ENCODE data around the gene OR2T1.
"Not testable (repeated sequence)": the region's sequence is repeated elsewhere in the genome, so short reads cannot be mapped to it uniquely, and the experiment has no call there.

Gene OR2T1

DNA sequence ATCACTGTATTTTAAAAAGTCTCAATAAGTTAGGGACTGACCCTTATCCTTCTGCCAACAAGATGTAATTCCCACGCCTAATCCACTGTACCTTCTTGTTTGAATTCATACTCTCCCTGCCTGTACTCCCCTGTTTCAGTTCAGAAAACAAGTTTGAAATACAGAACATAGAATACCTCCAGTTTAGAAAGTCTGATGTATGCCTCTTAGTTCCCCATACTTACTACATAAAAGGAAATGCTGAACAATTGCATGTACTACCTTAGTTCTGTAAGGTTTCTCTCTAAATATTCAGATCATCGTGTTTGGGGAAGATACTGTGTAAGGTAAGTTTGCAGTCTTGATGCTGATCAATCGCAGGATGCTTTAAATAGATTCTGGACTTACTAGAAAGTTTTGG is 33.5 kb downstream of the OR2T1 start:
- H3K4me2 ChIP-seq (ENCODE audit: low read length); H3F3A ChIP-seq (ENCODE audit: insufficient read depth, low read length); H3K79me2 ChIP-seq (ENCODE audit: insufficient read depth, low read length); H3K4me1 ChIP-seq (ENCODE audit: insufficient read depth, low read length, severe bottlenecking); H3K9me2 ChIP-seq (ENCODE audit: low read depth, low read length); H3K9me3 ChIP-seq (ENCODE audit: low read length); H2AFZ ChIP-seq (ENCODE audit: low read length); H3K36me3 ChIP-seq (ENCODE audit: insufficient read depth, low read length); H3K9ac ChIP-seq (ENCODE audit: low read length); H3K4me3 ChIP-seq (ENCODE audit: low read depth, low read length, poor library complexity, severe bottlenecking); H3K27me3 ChIP-seq (ENCODE audit: insufficient read depth, low read length); H3K27ac ChIP-seq (ENCODE audit: low read depth, low read length, poor library complexity, severe bottlenecking); H4K20me1 ChIP-seq (ENCODE audit: insufficient read depth, low read length): not testable (repeated sequence)

- not testable (repeated sequence) for H3F3A ChIP-seq (ENCODE audit: insufficient read depth, low read length); H3K27ac ChIP-seq (ENCODE audit: low read depth, low read length, poor library complexity, severe bottlenecking)
Observed at GRCh38 chr1:248438668-248439067, 35.8 kb downstream of the OR2T1 start.

DNA sequence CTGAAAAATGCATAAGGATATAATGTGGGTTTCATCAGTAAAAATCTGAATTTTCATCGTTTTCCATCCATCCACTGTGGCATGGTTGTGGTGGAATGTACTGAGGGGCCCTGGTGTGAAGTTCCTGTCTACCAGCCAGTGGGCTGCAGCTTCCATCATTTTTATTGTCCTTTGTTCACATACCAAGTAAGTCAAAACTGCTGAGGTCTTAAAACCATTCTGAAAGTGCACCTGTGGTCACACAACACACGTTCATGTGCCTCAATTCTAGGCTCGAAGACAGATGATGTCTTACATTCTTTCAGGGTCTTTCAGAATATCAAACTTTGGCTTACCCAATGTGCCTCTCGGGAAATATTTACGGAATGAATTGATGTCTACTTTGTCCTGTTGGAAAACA is 36.4 kb downstream of the OR2T1 start:
- not testable (repeated sequence) for H3F3A ChIP-seq (ENCODE audit: insufficient read depth, low read length); H3K36me3 ChIP-seq (ENCODE audit: insufficient read depth, low read length)

More at GRCh38 chr1:248438668-248439067, 35.8 kb downstream of the OR2T1 start:
- not testable (repeated sequence) for H3K4me3 ChIP-seq (ENCODE audit: low read depth, low read length, poor library complexity, severe bottlenecking); H3K9me2 ChIP-seq (ENCODE audit: low read depth, low read length); H4K20me1 ChIP-seq (ENCODE audit: insufficient read depth, low read length); H3K36me3 ChIP-seq (ENCODE audit: insufficient read depth, low read length); H3K4me2 ChIP-seq (ENCODE audit: low read length); H3K79me2 ChIP-seq (ENCODE audit: insufficient read depth, low read length); H3K4me1 ChIP-seq (ENCODE audit: insufficient read depth, low read length, severe bottlenecking); H3K9ac ChIP-seq (ENCODE audit: low read length); H3K27me3 ChIP-seq (ENCODE audit: insufficient read depth, low read length); H2AFZ ChIP-seq (ENCODE audit: low read length); H3K9me3 ChIP-seq (ENCODE audit: low read length)

DNA sequence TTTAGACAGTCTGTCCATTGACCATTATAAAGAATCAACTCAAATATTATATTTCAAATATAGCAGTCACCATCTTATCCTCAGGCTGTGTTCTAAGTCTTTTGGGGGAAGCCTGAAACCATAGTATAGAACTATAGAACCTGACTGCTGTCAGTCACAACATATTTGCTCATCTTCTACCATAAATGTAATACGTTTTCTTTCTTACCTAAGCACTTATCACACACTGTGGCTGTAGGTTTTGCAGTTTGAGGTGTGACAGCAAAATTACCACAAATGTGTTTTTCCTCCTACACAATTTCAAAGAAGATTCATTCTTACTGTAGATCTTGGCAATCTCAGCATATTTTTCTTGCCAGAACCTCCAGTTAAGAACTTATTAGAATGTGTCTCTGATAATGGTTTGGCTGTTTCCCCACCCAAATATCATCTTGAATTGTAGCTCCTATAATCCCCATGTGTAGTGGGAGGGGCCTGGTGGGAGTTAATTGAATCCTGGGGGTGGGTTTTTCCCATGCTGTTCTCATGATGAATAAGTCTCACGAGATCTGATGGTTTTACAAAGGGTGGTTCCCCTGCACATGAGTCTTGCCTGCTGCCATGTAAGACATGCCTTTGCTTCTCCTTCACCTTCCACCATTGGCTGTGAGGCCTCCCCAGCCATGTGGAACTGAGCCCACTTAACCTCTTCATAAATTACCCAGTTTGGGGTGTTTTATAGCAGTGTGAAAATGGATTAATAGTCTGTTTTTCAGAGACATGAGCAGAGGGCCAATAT is 39.8 kb downstream of the OR2T1 start:
- not testable (repeated sequence) for H3K9ac ChIP-seq (ENCODE audit: low read length); H3K36me3 ChIP-seq (ENCODE audit: insufficient read depth, low read length); H3K4me2 ChIP-seq (ENCODE audit: low read length); H3K79me2 ChIP-seq (ENCODE audit: insufficient read depth, low read length); H3K9me3 ChIP-seq (ENCODE audit: low read length); H3F3A ChIP-seq (ENCODE audit: insufficient read depth, low read length); H2AFZ ChIP-seq (ENCODE audit: low read length); H3K4me3 ChIP-seq (ENCODE audit: low read depth, low read length, poor library complexity, severe bottlenecking); H3K27me3 ChIP-seq (ENCODE audit: insufficient read depth, low read length); H4K20me1 ChIP-seq (ENCODE audit: insufficient read depth, low read length); H3K27ac ChIP-seq (ENCODE audit: low read depth, low read length, poor library complexity, severe bottlenecking); H3K4me1 ChIP-seq (ENCODE audit: insufficient read depth, low read length, severe bottlenecking); H3K9me2 ChIP-seq (ENCODE audit: low read depth, low read length)

More for the DNA sequence above, 36.4 kb downstream of the OR2T1 start:
- H3K4me2 ChIP-seq (ENCODE audit: low read length); H3K4me3 ChIP-seq (ENCODE audit: low read depth, low read length, poor library complexity, severe bottlenecking); H4K20me1 ChIP-seq (ENCODE audit: insufficient read depth, low read length); H3K27ac ChIP-seq (ENCODE audit: low read depth, low read length, poor library complexity, severe bottlenecking); H2AFZ ChIP-seq (ENCODE audit: low read length); H3K9me2 ChIP-seq (ENCODE audit: low read depth, low read length); H3K79me2 ChIP-seq (ENCODE audit: insufficient read depth, low read length); H3K27me3 ChIP-seq (ENCODE audit: insufficient read depth, low read length); H3K9ac ChIP-seq (ENCODE audit: low read length); H3K9me3 ChIP-seq (ENCODE audit: low read length); H3K4me1 ChIP-seq (ENCODE audit: insufficient read depth, low read length, severe bottlenecking): not testable (repeated sequence)

DNA sequence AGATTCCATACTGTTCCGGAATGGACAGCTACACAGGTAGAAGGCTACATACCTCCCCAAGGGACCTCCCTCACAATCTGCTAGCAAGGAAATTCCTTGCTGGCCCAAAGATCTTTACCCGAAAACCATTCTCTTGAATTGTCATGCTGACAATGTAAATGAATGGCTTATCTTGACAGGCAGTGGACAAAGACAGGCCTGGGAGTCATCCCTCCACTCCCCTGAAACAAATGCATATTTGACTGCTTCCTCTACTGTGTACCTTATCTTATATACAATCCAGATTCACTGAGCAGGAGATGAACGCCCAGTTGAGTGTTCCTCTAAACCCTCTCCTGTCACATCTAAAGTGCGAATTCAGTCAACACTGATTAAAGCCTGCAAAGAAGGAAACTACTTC is 41.8 kb downstream of the OR2T1 start:
- not testable (repeated sequence) for H3K36me3 ChIP-seq (ENCODE audit: insufficient read depth, low read length); H3K9ac ChIP-seq (ENCODE audit: low read length); H4K20me1 ChIP-seq (ENCODE audit: insufficient read depth, low read length); H3K4me3 ChIP-seq (ENCODE audit: low read depth, low read length, poor library complexity, severe bottlenecking); H3K27me3 ChIP-seq (ENCODE audit: insufficient read depth, low read length); H3K9me2 ChIP-seq (ENCODE audit: low read depth, low read length); H3K9me3 ChIP-seq (ENCODE audit: low read length); H3K79me2 ChIP-seq (ENCODE audit: insufficient read depth, low read length); H3K4me2 ChIP-seq (ENCODE audit: low read length); H3K4me1 ChIP-seq (ENCODE audit: insufficient read depth, low read length, severe bottlenecking); H3K27ac ChIP-seq (ENCODE audit: low read depth, low read length, poor library complexity, severe bottlenecking); H2AFZ ChIP-seq (ENCODE audit: low read length); H3F3A ChIP-seq (ENCODE audit: insufficient read depth, low read length)

- not testable (repeated sequence) for H3K9me2 ChIP-seq (ENCODE audit: low read depth, low read length); H3K36me3 ChIP-seq (ENCODE audit: insufficient read depth, low read length); H3K9me3 ChIP-seq (ENCODE audit: low read length); H3F3A ChIP-seq (ENCODE audit: insufficient read depth, low read length); H3K27me3 ChIP-seq (ENCODE audit: insufficient read depth, low read length); H4K20me1 ChIP-seq (ENCODE audit: insufficient read depth, low read length); H3K79me2 ChIP-seq (ENCODE audit: insufficient read depth, low read length); H3K4me3 ChIP-seq (ENCODE audit: low read depth, low read length, poor library complexity, severe bottlenecking); H3K4me1 ChIP-seq (ENCODE audit: insufficient read depth, low read length, severe bottlenecking); H2AFZ ChIP-seq (ENCODE audit: low read length); H3K27ac ChIP-seq (ENCODE audit: low read depth, low read length, poor library complexity, severe bottlenecking); H3K9ac ChIP-seq (ENCODE audit: low read length); H3K4me2 ChIP-seq (ENCODE audit: low read length)
Observed at GRCh38 chr1:248445399-248445798, 42.6 kb downstream of the OR2T1 start, which contains the start of gene OR2T2. Gene OR2T2 (plus strand): TSS chr1:248445637. CDS start chr1:248452798, 7,161 bp downstream.

DNA sequence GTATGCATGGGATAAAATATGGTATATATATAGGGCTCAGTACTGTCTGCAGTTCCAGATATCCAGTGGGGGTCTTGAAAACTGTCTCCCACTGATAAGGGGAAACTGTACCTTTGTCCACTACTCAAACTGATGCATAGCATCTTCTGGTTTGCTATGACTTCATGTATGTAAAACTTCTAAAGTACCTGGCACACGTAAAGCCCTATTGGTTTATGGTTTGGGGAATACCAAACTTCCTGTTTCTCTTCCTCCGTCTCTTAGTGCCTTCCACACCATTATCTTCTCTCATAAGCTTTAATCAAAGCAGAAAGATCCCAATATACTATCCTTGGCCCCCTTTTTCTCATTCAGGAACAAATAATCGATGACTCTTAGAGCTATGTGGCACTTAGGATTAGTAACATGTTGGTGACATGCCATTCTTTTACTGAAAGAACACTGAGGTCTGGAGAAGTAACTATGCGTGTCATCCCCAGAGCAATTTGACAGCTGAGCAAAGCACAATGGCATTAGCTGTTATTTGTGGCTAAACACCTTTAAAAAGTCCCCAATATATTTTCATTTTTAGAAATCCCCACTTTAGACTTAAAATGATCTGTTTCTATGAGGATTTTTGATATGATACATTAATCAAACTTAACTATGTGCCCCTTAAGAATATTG is 45.7 kb downstream of the OR2T1 start:
- not testable (repeated sequence) for H3K4me2 ChIP-seq (ENCODE audit: low read length); H3K4me3 ChIP-seq (ENCODE audit: low read depth, low read length, poor library complexity, severe bottlenecking); H3K4me1 ChIP-seq (ENCODE audit: insufficient read depth, low read length, severe bottlenecking); H3F3A ChIP-seq (ENCODE audit: insufficient read depth, low read length); H3K9me2 ChIP-seq (ENCODE audit: low read depth, low read length); H3K79me2 ChIP-seq (ENCODE audit: insufficient read depth, low read length); H3K9me3 ChIP-seq (ENCODE audit: low read length); H3K9ac ChIP-seq (ENCODE audit: low read length); H3K27ac ChIP-seq (ENCODE audit: low read depth, low read length, poor library complexity, severe bottlenecking); H4K20me1 ChIP-seq (ENCODE audit: insufficient read depth, low read length); H3K27me3 ChIP-seq (ENCODE audit: insufficient read depth, low read length); H2AFZ ChIP-seq (ENCODE audit: low read length); H3K36me3 ChIP-seq (ENCODE audit: insufficient read depth, low read length)

All from OCI-LY1 (cell line).